Omental fat pad (tissue), 4 donors: ENCODE data around the gene FNBP1L. TPM values are rescaled to one million over a fixed set of nuclear protein-coding genes. Genes with fewer than 3 reads are reported as not detected.

ENCODE experiments used
- ATAC-seq: fragments of 150-250 bp; one replicate; pipeline ENCODE4 v1.9.1; 2016; ENCODE audit warnings: mild to moderate bottlenecking, moderate library complexity; ENCODE audit not compliant: low FRiP score
- DNase-seq: peaks from one replicate; pipeline ENCODE4 v3.0.0-alpha.2; 2019; ENCODE audit warnings: low spot score
- CTCF ChIP-seq, 3 donors: fragments of 450-650 bp; IDR thresholded peaks; one replicate each; pipeline ENCODE4 v1.5.1; 2016 to 2017; ENCODE audit warnings: antibody characterized with exemption in 3 of 3, mild to moderate bottlenecking in 3 of 3, moderate library complexity in 2 of 3
- total RNA-seq, 4 donors: library from RNA; depleted of rRNA; stranded (reverse); fragments of >200 nt; gene quantifications; one replicate each; pipeline ENCODE4 v1.1.0, GENCODE V29; 2016

FNBP1L gene
- total RNA-seq, 4 donors from 2014 or later: 16.7 to 47.1 (median 27.7) TPM

- ATAC-seq (no peak), DNase-seq (no peak)
- no peak for TF ChIP-seq CTCF (IDR thresholded peaks at IDR 0.05)
Measured at GRCh38 chr1:93504247-93505033, 56.5 kb downstream of the FNBP1L start.

GRCh38 chr1:93506126-93506525 lies 58.2 kb downstream of the FNBP1L start:
- no peak for ATAC-seq

GRCh38 chr1:93516164-93516563 lies 68.2 kb downstream of the FNBP1L start:
- TF ChIP-seq CTCF (IDR thresholded peaks at IDR 0.05): no peak
- no peak for DNase-seq
- ATAC-seq: no peak

More at GRCh38 chr1:93506126-93506525, 58.2 kb downstream of the FNBP1L start:
- DNase-seq: no peak
- no peak for TF ChIP-seq CTCF (IDR thresholded peaks at IDR 0.05)

GRCh38 chr1:93518516-93518915 lies 70.6 kb downstream of the FNBP1L start:
- no peak for DNase-seq
- TF ChIP-seq CTCF (IDR thresholded peaks at IDR 0.05): no peak
- ATAC-seq: no peak

- ATAC-seq (peak; percentile 59), DNase-seq (no peak)
- TF ChIP-seq CTCF (IDR thresholded peaks at IDR 0.05): no peak
Measured at GRCh38 chr1:93519199-93519829, 71.4 kb downstream of the FNBP1L start.

GRCh38 chr1:93521618-93522017 lies 73.7 kb downstream of the FNBP1L start:
- TF ChIP-seq CTCF (IDR thresholded peaks at IDR 0.05): no peak
- ATAC-seq: no peak
- no peak for DNase-seq

GRCh38 chr1:93522721-93523120 lies 74.8 kb downstream of the FNBP1L start:
- no peak for TF ChIP-seq CTCF (IDR thresholded peaks at IDR 0.05)
- ATAC-seq (no peak), DNase-seq (no peak)
